IMR-90 (cell line): ENCODE measurements around the gene PPIH.

Source experiments
- BHLHE40 ChIP-seq: fragments of 150-350 bp; IDR thresholded peaks from 2 replicates; pipeline ENCODE4 v1.6.1; 2016; ENCODE audit warnings: mild to moderate bottlenecking, low read depth, low read length
- CEBPB ChIP-seq: IDR thresholded peaks from 2 replicates; pipeline ENCODE4 v1.6.1; 2012; ENCODE audit warnings: low read depth, low read length, improper control_type of control experiment
- CTCF ChIP-seq: conservative IDR thresholded peaks from 2 replicates; pipeline ENCODE4 v1.5.1; 2012; ENCODE audit warnings: mild to moderate bottlenecking, low read depth, low read length, improper control_type of control experiment
- ELK1 ChIP-seq: fragments of 150-350 bp; IDR thresholded peaks from 2 replicates; pipeline ENCODE4 v1.6.1; 2016; ENCODE audit warnings: low read depth, mild to moderate bottlenecking, low read length, moderate library complexity, borderline replicate concordance
- MXI1 ChIP-seq: IDR thresholded peaks from 2 replicates; pipeline ENCODE4 v1.6.1; 2012; ENCODE audit warnings: low read depth, mild to moderate bottlenecking, low read length, moderate library complexity, borderline replicate concordance
- NFE2L2 ChIP-seq: fragments of 150-350 bp; IDR thresholded peaks from 2 replicates; pipeline ENCODE4 v1.6.1; 2016; ENCODE audit warnings: low read depth, mild to moderate bottlenecking, low read length
- POLR2A ChIP-seq: IDR thresholded peaks from 2 replicates; pipeline ENCODE4 v1.6.1; 2012; ENCODE audit warnings: mild to moderate bottlenecking, low read depth, low read length
- RAD21 ChIP-seq: IDR thresholded peaks from 2 replicates; pipeline ENCODE4 v1.6.1; 2012; ENCODE audit warnings: low read length, improper control_type of control experiment
- RFX5 ChIP-seq: IDR thresholded peaks from 2 replicates; pipeline ENCODE4 v1.8.0; 2012; ENCODE audit warnings: low read depth, mild to moderate bottlenecking, low read length, moderate library complexity
- SMC3 ChIP-seq: fragments of 150-350 bp; IDR thresholded peaks from 2 replicates; pipeline ENCODE4 v1.6.1; 2016; ENCODE audit warnings: low read depth, mild to moderate bottlenecking, antibody characterized with exemption, low read length, moderate library complexity
- USF2 ChIP-seq: fragments of 150-350 bp; IDR thresholded peaks from 2 replicates; pipeline ENCODE4 v1.6.1; 2017; ENCODE audit warnings: mild to moderate bottlenecking, antibody characterized with exemption, low read length, low read depth

- no peak for TF ChIP-seq USF2
- TF ChIP-seq CTCF, result no peak
- TF ChIP-seq POLR2A, result no peak
- TF ChIP-seq RFX5, result no peak
- no peak for TF ChIP-seq RAD21
- no peak for TF ChIP-seq BHLHE40
- TF ChIP-seq SMC3, result no peak
- no peak for TF ChIP-seq MXI1
- no peak for TF ChIP-seq ELK1
- no peak for TF ChIP-seq CEBPB
- TF ChIP-seq NFE2L2, result no peak
These were observed 28.2 kb downstream of the PPIH start for GRCh38 chr1:42686418-42686817.
